RWPE2 (cell line): ENCODE data around the gene PDXP.

Source experiments
- ATAC-seq: fragments of 200-7000 bp; cut with Tn5 transposase; 3 replicates; pipeline ENCODE4 v1.9.1; 2021; ENCODE audit warnings: low read depth
- DNase-seq: peaks from one replicate; pipeline ENCODE4 v3.0.0-alpha.2; 2020; ENCODE audit warnings: low spot score
- H3K27ac ChIP-seq: fragments of 450-650 bp; 2 replicates; pipeline ENCODE4 v1.5.1; 2017; ENCODE audit warnings: mild to moderate bottlenecking; ENCODE audit not compliant: poor library complexity, severe bottlenecking
- H3K27me3 ChIP-seq: fragments of 250-450 bp; sonication (Bioruptor Pico); 2 replicates; pipeline ENCODE4 v1.5.1; 2021; ENCODE audit warnings: mild to moderate bottlenecking, moderate library complexity; ENCODE audit not compliant: insufficient read depth, poor library complexity, severe bottlenecking
- H3K36me3 ChIP-seq: fragments of 250-450 bp; sonication (Bioruptor Pico); 2 replicates; pipeline ENCODE4 v1.5.1; 2020; ENCODE audit warnings: low read depth, mild to moderate bottlenecking, moderate library complexity
- H3K4me1 ChIP-seq: fragments of 250-450 bp; sonication (Bioruptor Pico); 2 replicates; pipeline ENCODE4 v1.5.1; 2021; ENCODE audit warnings: mild to moderate bottlenecking, moderate library complexity; ENCODE audit not compliant: insufficient read depth, poor library complexity, severe bottlenecking
- H3K4me3 ChIP-seq: fragments of 250-450 bp; sonication (Bioruptor Pico); 2 replicates; pipeline ENCODE4 v1.5.1; 2021; ENCODE audit warnings: mild to moderate bottlenecking, moderate library complexity; ENCODE audit not compliant: severe bottlenecking
- H3K9me3 ChIP-seq: fragments of 250-450 bp; sonication (Bioruptor Pico); 2 replicates; pipeline ENCODE4 v1.5.1; 2021; ENCODE audit warnings: mild to moderate bottlenecking, moderate library complexity; ENCODE audit not compliant: severe bottlenecking
- TF ChIP-seq, protein P1 (sequence below): fragments of 450-650 bp; IDR thresholded peaks from one replicate; pipeline ENCODE4 v1.5.1; 2017; ENCODE audit warnings: mild to moderate bottlenecking, moderate library complexity; ENCODE audit not compliant: poor library complexity, severe bottlenecking

The PDXP gene

DNA sequence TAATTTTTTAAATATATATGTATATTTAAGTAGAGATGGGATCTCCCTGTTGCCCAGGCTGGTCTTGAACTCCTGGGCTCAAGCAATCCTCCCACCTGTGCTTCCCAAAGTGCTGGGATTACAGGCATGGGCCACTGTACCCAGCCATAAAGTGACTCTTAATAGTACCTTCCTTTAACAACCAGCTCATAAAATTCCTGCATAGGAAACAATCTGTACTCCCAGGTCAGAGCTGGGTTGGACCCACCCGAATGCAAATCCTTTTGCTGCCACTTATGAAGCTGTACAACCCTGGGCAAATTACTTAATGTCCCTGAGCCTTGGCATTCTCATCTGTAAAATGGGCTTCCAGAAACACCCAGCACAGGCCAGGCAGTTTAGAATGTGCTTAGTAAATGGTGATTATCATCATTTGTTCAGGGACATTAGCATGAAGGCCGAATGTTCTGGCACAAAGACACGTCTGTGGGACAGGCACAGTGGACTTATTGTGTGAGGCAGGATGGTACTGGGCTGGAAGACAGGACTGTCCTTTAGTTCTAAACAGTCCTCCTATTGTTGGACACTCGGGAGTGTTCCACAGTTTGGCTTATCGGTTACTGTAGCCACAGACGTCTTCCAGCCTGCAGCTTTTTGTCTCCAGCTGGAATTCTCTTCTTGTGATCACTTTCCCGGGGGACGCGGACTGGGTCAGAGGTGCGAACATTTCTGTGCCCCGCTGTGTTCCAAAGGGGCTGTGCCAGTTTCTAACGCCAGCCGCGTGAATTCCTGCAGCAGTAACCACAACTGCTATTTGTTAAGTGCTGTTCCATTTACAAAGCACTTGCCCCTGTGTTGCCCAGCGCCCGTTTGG lies 6.0 kb downstream of the PDXP start:
- Histone ChIP-seq H3K27ac (no peak overlapping the region), H3K4me3 (no peak overlapping the region), H3K4me1 (peaks cover 3% of the 10 kb centered on the region), H3K9me3 (no peaks in the 10 kb centered on the region), H3K27me3 (no peaks in the 10 kb centered on the region), H3K36me3 (peaks cover 14% of the 10 kb centered on the region)
- TF ChIP-seq, protein P1, sequence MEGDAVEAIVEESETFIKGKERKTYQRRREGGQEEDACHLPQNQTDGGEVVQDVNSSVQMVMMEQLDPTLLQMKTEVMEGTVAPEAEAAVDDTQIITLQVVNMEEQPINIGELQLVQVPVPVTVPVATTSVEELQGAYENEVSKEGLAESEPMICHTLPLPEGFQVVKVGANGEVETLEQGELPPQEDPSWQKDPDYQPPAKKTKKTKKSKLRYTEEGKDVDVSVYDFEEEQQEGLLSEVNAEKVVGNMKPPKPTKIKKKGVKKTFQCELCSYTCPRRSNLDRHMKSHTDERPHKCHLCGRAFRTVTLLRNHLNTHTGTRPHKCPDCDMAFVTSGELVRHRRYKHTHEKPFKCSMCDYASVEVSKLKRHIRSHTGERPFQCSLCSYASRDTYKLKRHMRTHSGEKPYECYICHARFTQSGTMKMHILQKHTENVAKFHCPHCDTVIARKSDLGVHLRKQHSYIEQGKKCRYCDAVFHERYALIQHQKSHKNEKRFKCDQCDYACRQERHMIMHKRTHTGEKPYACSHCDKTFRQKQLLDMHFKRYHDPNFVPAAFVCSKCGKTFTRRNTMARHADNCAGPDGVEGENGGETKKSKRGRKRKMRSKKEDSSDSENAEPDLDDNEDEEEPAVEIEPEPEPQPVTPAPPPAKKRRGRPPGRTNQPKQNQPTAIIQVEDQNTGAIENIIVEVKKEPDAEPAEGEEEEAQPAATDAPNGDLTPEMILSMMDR = no peak
- DNase-seq (no peak), ATAC-seq (no peak)

DNA sequence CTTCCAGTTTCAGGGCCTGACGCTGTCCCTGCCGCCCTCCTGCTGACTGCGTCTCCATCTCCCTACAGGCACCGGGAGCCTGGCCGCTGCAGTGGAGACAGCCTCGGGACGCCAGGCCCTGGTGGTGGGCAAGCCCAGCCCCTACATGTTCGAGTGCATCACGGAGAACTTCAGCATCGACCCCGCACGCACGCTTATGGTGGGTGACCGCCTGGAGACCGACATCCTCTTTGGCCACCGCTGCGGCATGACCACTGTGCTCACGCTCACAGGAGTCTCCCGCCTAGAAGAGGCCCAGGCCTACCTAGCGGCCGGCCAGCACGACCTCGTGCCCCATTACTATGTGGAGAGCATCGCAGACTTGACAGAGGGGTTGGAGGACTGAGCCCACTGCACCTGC lies 7.0 kb downstream of the PDXP start:
- Histone ChIP-seq H3K27ac (no peak overlapping the region), H3K4me3 (no peak overlapping the region), H3K36me3 (peaks cover 14% of the 10 kb centered on the region), H3K27me3 (no peaks in the 10 kb centered on the region), H3K9me3 (no peaks in the 10 kb centered on the region), H3K4me1 (no peaks in the 10 kb centered on the region)
- TF ChIP-seq, protein P1 = no peak
- DNase-seq (no peak), ATAC-seq (no peak)

DNA sequence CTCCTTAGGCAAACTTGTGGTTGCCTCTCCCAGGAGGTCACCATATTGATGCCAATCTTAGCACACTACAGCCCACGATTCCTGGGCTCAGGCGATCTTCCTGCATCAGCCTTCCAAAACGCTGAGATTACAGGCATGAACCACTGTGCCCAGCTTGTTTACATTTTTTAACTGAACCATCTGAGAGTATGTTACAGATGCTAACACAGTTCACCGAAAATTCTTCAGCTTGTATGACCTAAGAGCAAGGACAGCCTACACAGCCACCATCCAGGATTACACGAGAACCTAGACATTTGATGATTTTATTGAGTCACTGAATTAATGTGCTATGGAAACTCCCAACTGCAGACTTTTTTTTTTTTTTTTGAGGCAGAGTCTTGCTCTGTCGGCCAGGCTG lies 11.1 kb downstream of the PDXP start:
- H3K9me3 ChIP-seq = no peaks in the 10 kb centered on the region
- no peak overlapping the region for H3K27ac ChIP-seq
- no peak for DNase-seq
- peaks cover 14% of the 10 kb centered on the region for H3K36me3 ChIP-seq
- no peaks in the 10 kb centered on the region for H3K27me3 ChIP-seq
- H3K4me3 ChIP-seq = no peak overlapping the region
- TF ChIP-seq, protein P1 = no peak
- H3K4me1 ChIP-seq = peaks cover 2% of the 10 kb centered on the region
- no peak for ATAC-seq

DNA sequence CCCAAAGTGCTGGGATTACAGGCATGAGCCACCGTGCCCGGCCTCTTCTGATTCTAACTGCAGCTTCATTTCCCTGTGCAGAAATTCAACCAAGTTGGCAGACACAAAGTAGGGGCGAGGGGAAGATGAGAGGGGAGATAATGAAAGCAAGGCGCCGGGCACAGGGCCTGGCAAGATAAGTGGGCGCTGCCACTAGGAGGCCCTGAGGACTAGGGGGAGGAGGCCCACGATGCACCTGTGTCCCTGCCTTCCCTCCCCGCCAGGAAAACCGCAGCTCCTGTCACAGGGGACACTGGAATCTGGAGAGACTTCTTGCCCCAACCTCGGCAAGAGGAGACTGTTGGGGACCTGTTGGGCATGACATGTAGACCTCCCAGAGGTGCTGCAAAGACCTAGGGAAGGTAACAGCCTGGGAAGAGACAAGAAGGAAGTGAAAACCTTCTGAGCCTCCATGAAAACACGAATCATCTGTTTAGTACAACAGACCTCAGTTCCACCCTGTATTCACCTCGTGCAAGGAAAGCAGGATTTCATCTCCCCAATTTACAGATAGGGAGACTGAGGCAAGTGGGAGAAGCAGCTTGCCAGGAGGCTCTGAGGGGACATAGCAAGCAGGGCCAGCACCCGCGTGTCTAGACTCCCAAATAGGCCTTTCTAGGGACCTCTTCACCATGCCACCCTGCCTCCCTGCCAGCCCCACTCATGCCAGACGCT lies 13.8 kb downstream of the PDXP start:
- H3K4me3 ChIP-seq = no peak overlapping the region
- TF ChIP-seq, protein P1 = no peak
- ATAC-seq (no peak), DNase-seq (no peak)
- no peaks in the 10 kb centered on the region for H3K9me3 ChIP-seq
- H3K27me3 ChIP-seq = no peaks in the 10 kb centered on the region
- H3K27ac ChIP-seq = no peak overlapping the region
- H3K4me1 ChIP-seq = peaks cover 5% of the 10 kb centered on the region
- H3K36me3 ChIP-seq = peaks cover 8% of the 10 kb centered on the region

DNA sequence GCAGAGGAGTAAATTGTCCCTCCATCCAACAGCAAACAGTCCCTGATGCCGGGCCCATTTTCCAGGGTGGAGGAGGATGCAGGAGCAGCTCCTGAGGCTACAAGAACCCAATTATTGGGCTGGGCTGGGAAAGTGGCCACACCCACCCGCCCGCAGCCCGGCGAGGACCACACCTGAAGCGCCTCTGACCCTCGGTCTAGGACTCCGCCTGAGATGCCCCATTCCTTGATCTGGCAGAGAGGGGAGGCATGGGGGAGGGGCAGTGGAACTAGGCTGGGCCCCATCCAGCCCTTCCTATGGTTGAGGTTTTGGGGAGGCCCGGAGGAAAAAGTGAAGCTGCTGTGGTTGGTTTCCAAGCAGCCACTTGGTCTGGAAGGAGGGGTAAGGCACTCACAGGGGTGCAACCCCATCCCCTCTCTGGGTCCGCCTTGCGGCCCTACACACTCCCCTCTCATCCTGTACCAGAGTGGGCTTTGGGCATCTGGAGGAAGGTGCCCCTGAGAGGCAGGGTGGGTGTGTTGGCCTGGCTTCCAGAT lies 14.5 kb downstream of the PDXP start:
- Histone ChIP-seq H3K27ac (no peak overlapping the region), H3K36me3 (peaks cover 15% of the 10 kb centered on the region), H3K27me3 (no peaks in the 10 kb centered on the region), H3K4me1 (peaks cover 12% of the 10 kb centered on the region), H3K4me3 (no peak overlapping the region), H3K9me3 (no peaks in the 10 kb centered on the region)
- ATAC-seq (no peak), DNase-seq (no peak)
- TF ChIP-seq, protein P1 = no peak
